ENCODE measurements around the gene MAPK8IP1.

- no peak for TF ChIP-seq CTCF (IDR thresholded peaks at IDR 0.05)
- TF ChIP-seq POLR2A (IDR thresholded peaks at IDR 0.05; ENCODE audit: low read depth) = no peak
These were observed 17.3 kb downstream of the MAPK8IP1 start for GRCh38 chr11:45902452-45903380.

All from esophagus muscularis mucosa (tissue), 3 donors.